Stimulated activated CD8-positive, alpha-beta memory T cell treated with anti-CD3 and anti-CD28 coated beads, Interleukin-15, amount 100 ng/mL, for 48 hours (primary cell): ENCODE measurements around the gene CAVIN1.
"Not testable (repeated sequence)": the region's sequence is repeated elsewhere in the genome, so short reads cannot be mapped to it uniquely, and the experiment has no call there.

Experiments
- DNase-seq, 2 donors: peaks; one replicate each; pipeline ENCODE4 v3.0.0-alpha.2; 2020; ENCODE audit warnings: low read depth in 2 of 2

CAVIN1 gene

DNA sequence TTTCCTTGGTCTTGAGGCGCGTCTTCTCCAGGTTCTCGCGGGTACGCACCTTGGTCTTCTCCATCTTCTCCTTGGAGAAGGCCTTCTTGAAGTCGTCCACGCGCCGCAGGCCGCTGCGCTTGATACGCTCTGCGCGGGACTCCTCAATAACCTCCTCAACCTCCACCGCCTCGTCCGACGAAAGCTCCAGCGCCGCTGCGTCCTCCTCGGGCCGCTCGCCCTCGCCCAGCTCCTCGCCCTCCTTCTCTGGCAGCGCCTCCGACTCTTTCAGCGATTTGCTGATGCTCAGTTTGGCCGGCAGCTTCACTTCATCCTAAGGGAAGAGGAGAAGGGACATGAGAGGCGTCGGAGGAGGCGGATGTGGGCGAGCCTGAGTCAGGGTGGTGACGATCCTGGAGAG, 18.0 kb downstream of the CAVIN1 start:
- DNase-seq: no peak

DNA sequence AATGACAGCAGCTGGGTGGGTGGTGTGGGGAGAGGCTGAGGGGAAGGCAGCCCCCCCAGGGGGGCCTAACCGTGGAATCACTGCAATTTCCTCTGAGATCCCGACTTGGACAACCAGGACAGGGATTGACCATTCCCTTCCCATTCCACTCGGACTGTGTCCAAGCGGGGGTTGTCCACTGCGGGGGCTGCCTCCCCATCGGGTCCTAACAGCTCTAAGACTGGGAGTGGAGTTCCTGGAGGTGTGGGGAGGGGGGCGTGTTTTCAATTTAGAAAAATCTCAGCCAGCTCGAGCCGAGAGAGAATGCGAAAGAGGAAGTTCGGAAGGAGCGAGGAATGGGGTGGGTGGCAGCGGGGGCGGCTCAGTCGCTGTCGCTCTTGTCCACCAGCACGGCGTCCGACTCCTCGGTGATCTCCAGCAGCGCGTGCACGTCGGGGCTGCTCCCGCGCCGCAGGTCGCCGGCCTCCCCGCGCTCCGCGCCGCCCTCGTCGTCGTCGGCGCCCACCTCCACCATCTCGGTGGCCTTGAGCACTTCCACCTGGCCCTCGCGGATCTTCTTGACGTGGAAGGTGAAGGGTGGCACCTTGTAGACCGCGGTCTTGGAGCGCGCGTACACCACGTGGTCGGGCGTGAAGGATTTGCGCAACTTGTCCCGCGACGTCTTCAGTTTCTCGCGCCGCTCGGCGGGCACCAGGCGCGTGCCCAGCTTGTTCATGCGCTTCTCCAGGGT, 18.6 kb downstream of the CAVIN1 start:
- no peak for DNase-seq

DNA sequence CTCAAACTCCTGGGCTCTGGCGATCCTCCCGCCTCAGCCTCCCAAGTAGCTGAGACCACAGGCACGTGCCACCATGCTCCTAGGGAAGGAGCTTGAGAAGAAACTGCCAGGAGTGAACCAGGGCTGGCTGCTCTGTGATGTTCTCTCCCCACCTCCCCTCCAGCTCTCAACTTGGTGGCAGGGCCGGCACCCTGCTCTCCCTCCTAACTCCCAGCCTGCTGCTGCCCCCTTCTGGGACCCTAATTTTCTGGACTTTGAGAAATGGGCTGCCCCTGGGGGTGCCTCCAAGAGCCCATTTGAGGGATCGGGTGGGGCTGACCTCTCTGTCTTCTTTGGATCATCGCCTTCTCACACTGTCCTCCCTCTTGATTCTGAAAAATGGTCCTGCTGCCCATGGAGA, 19.9 kb downstream of the CAVIN1 start:
- peak in 1 of 2 donors; percentile 30 for DNase-seq

DNA sequence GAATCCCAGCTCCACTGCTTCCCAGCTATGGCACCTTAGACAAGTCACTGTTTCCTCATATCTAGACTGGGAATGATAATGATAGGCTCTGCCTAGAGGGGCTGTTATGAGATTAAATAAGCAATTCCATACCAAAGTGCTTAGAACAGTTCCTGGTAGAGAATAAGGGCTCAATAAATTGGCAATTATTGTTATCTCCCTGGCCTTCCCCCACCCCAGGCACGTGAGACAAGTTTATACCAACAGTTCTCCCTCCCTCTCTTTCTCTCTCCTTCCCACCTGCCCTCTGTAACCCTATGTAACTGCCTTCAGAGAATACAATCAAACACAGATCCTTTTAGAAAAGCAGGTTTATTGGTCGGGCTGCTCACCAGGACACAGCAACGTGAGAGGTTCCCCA, 20.9 kb downstream of the CAVIN1 start:
- DNase-seq: no peak

DNA sequence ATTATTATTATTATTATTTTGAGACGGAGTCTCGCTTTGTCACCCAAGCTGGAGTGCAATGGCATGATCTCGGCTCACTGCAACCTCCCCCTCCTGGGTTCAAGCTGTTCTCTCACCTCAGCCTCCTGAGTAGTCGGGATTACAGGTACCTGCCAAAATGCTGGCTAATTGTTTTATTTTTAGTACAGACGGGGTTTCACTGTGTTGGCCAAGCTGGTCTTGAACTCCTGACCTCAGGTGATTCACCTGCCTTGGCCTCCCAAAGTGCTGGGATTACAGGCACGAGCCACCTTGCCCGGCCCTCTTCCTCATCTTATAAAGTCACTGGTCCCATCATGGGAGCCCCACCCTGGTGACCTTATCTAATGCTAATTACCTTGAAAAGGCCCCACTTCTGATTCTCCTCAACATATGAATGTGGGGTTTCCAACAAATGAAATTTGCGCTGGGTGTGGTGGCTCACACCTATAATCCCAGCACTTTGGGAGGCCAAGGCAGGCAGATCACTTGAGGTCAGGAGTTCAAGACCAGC, 22.1 kb downstream of the CAVIN1 start:
- DNase-seq: not testable (repeated sequence)

DNA sequence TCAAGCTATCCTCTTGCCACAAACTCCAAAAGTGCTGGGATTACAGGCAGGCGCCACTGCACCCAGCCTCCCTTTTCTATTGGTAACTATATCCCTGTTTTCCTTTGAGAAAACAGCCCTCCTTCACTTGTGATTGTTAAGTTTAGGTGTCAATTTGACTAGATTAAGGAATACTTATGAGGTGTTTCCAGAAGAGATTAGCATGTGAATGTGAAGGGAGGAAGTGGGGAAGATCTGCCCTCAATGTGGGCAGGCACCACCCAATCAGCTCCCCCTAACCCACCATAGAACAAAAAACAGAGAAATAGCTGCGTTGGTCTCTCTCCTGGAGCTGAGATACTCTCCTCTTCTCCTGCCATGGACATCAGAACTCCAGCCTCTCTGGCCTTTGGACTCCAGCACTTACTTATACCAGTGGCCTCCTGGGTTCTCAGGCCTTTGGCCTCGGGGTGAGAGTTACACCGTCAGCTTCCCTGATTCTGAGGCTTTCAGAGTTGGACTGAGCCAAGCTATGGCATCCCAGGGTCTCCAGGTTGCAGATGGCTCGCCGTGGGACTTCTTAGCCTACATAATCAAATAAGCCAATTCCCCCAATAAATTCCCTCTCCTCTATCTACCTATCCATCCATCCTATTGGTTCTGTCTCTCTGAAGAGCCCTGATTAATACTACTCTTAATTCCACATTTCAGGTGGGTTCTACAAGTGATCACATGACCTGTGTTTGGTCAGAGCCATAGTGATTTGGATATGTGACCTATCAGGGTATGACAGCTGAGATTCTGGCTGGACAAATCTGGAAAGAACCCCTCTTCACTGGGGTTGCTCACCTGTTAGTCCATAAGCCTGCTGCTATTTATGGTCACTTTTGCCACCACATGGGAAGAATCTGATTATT, 22.9 kb downstream of the CAVIN1 start:
- no peak for DNase-seq

DNA sequence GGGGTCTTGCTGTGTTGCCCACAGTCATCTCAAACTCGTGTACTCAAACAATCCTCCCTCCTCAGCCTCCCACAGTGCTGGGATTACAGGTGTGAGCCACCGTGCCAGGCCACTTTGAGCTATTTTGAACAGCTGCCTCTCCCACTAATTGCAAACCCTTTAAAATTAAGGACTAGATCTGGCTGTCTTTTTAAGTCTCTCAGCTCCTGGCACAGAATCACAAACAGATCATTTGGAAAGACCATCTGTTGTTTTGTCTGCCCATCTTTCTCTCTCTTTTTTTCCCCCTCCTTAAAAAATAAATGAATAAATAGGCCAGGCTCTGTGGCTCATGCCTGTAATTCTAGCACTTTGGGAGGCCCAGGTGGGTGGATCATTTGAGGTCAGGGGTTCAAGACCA, 23.9 kb downstream of the CAVIN1 start:
- DNase-seq: no peak

DNA sequence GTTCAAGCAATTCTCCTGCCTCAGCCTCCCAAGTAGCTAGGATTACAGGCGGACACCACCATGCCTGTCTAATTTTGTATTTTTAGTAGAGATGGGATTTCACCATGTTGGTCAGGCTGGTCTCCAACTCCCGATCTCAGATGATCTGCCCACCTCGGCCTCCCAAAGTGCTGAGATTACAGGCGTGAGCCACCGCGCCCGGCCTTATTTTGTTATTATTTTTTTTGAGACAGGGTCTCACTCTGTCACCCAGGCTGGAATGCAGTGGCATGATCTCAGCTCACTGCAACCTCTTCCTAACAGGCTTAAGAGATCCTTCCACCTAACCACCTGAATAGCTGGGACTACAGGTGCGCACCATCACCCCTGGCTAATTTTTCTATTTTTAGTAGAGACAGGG, 27.5 kb downstream of the CAVIN1 start:
- DNase-seq: not testable (repeated sequence)

DNA sequence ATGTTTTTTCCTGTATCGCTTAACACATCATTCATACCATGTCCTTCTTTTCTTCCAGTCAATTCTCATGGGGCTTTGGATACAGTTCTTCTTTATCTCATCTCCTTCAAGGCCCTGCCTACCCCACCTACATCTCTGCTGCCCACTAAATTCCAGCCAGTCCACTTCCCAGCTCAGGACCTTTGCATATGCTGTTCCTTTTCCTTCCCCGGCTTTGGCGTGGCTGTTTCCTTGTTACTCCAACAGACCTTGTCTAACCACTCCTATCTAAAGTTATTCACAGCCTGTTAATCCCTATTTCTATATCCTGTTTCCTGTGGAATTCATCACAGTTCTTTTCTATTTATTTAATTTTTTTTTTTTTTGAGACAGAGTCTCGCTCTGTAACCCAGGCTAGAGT, 28.2 kb downstream of the CAVIN1 start:
- no peak for DNase-seq

DNA sequence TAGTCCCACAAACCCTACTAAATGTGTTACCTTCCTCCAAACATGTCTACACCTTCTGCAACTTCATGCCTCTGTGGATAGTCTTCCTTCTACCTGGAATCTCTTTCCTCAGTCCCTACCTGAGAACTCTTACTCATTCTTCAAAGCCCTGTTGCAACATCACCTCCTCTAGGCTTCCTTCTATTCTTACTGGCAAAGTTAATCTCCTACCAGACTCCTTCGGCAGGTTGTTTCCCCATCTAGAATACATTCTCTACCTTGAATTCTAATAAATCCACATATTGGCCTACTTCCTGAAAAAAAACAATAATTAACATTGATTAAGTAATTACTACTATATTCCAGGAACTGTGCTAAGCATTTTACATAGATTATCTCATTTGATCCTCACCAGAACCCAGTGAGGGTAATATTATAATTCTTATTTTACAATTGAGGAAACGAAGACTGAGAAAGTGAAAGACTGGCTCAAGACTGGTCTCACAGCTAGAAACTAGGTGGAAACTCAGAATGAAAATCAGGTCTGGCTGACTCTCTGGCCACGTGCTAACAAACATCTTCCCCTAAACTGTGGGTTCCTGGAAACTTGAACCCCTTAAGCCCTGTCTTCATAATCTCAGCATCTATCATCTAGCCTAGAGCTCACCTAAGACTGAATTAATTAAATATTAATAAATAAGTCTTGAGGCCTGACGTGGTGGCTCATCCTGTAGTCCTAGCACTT, 30.2 kb downstream of the CAVIN1 start:
- no peak for DNase-seq

DNA sequence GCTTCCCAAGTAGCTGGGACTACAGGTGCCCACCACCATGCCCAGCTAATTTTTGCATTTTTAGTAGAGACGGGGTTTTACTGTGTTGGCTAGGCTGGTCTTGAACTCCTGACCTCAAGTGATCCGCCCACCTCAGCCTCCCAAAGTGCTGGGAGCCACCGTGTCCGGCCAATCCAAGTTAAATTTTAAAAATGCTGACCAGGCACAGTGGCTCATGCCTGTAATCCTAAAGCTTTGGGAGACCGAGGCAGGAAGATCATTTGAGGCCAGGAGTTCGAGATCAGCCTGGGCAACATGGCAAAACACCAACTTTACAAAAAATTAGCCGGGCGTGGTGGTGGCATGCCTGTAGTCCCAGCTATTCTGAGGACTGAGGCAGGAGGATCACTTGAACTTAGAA, 31.6 kb downstream of the CAVIN1 start:
- DNase-seq: not testable (repeated sequence)

DNA sequence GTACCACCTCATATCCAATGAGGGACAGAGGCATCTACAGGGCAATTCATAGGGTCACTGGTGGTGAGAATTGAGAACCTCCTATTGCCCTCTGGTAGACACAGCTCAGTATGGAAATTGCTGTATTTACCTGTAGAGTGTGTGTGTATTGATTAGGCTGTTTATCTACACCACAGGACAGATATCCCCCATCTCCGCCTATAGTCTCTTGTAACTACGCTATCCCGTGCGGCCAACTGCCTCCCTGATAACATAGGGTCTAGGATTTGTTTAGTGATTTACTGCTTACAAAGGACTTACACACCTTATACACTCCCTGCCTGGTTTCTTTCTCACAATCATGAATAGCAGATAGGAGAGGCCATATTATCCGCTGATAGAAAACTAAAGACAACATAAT, 33.2 kb downstream of the CAVIN1 start:
- no peak for DNase-seq

DNA sequence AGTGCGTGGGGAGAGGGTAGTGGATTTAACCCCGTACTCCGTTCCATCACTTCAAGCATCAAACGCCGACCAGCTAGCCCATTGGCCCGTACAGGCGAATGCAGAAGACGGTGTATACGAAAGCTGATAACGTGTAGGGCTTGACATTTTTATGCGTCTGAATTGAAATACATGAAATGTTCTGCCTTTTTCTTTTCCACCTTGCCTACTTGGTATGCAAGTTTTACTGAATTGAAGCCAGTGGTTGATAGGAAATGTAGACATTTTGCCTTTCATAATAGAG, 34.0 kb downstream of the CAVIN1 start:
- DNase-seq: no peak

DNA sequence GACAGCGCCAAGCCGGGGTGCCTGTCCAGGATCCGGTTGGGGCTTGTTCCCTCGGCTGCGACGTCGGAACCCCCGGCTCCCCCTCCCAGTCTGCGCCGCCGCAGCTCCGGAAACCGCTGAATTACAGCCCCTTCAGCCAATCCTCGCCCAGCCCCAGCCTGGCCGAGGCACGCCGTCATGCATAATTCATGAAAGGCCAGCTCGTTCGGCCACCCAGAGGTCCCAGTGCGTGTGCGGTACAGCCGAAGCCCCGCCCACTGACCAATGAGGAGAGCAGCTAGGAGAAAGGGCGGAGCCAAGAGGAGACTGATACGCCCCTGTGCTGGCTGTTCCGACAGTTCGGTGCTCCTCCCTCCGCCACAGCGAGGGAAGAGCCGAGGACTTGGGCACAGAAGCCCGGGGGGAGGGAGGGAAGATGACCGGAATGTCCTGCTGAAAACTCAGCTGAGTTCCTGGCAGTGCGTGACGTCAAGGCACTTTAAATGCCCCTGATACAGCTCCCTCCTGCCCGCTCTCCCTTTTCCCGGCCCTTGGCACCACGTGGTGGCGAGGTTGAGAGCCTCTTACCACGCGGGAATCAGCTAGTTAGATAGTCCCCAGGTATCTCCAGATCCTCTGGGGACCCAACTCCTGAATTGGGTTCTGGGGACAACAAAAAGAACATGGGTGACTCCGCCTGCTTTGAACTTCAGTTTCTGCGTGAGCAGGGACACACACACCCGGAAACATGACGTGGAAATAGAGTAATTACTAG, 34.5 kb downstream of the CAVIN1 start, which contains the start of gene STAT3:
TSS of gene STAT3 (minus strand) at position 62 of the 754 bp plus-strand sequence. CDS start 39,926 bp downstream, outside the sequence.
- DNase-seq: peak; percentile 100

DNA sequence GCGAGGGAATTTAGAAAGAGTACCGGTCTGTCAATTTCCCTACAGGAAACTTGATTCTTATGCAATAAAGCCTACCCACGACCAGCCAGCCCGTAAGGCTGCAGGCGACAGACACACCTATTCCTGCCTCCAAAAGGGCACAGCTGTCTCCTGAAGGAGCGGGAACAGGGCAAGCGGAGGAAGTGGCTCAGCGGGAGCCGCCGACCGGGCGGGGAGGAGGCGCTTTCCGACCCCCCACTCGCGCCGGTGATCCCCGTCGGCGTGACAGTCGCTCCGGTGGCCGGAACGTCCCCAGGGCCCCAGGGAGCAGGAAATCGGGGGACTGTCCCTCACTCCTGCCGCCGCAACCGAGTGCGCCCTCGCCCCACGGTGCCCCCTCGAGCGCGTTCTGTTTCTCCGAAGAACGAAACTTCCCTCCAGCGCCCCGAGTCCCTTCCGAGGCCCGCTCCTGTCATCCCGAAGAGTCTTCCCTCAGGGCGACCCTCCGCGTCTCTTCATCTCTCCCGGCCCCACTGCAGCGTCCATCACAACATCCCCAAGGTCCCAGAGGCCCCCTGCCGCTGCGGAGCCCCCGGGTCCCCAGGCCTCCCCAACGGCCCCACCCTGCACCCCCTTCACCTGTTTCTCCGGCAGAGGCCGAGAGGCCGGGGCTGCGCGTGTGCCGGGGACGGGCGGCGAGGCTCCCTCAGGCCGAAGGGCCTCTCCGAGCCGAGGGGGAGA, 35.2 kb downstream of the CAVIN1 start:
- DNase-seq: peak; percentile 3 to 21

DNA sequence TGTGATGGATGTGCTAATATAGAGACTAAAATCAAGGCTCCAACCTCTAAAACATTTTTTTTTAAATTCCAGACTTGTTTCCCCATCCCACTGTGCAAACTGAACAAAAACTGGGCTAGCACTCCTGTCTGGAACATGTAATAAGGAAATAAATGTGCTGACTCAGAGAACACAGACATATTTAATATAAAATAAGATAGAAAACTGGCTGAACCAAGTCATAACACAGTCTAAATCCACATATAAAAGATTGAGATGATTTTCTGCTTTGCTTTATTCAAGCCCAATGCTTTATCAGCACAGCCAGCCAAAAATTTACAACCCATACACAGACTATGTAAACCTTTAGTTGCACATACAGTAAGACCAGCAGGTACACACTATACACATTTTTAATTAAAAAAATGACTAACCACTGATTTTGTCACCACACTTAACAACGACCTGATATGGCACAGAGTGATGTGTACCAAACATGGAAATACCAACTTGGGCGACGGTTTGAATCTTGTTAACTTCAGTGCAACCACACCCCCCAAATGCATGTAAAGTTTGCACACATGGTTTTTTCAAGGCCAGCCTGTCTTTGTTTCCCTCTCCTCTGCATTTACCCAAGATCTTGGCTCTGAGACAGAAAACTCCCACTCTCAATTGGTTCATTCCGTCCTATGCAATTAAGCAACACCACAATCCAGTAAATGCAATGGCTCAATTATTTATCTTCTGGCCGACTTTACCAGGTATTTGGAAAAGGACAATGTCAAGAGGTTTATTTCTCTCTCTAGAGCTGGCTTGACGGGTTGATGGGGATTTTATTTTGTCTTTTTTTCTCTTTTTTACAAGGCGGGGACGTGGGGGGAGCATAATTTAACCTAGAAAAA, 36.0 kb downstream of the CAVIN1 start:
- DNase-seq: no peak

DNA sequence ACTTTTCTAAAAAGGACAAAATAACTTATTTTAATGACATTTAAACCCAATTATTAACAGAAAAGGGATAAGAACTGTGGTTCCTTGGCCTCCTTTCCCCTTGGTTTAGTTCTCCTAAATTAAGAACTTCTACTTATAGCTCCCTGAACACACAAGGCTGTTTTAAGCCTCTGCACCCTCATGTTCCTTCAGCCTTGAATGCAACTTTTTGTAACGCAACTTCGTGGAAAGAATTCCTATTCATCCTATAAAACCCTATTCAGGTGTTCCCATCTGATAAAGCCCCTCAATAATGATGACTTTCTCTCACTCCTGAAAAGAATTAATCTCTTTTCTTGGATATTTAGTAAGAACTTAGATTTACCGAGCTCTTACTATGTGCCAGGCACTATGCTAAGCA, 41.2 kb downstream of the CAVIN1 start:
- no peak for DNase-seq

DNA sequence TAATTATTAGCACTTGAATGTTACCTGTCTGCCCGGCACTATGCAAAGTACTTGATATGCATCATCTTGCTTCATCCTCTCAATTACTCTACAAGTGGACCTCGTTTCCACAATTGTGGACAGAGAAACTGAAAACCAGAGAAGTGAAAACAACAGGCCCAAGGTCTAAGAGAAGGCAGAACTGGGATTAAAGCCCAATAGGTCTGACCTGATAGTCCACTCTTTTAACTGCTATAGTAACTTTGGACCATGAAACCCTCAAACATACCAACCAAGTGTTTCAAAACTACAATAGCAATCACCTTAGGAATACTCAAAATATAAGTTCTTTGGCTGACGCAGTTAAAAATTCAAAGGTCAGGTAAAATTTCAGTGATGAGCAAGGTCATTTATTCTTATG, 42.1 kb downstream of the CAVIN1 start:
- DNase-seq: no peak

DNA sequence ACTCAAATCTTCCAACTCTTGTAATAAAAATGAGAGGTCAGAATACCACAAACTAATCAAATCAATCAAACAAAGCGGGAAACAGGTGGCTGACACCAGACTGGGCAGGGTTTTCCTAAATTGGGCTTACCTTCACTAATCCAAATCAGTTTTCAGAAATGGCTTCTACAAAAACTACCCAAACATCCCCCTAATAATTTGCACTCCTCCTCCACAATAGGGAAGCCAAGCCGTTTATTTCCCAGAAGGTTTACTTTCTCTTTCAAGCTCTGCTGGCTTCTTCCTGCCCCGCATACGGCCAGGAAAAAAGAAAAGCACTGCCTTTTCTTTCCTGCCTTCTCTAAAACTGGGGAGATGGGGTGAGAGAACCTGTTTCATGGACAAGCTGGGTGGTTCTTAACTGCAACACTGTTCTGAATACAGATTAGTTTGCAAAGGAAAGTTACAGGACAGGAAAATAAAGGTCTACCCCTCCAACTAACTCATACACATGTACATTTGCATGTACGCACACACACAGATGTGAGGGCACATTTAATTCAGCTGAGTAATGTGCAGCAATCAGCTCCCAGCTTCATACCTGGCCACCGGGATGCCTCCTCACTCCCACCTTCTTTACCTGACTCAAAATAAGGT, 44.0 kb downstream of the CAVIN1 start:
- DNase-seq: no peak
